ENCODE results near the gene PLAA. TPM values are rescaled to one million over a fixed set of nuclear protein-coding genes. Genes with fewer than 3 reads are reported as not detected.

PLAA gene
- total and polyA plus RNA-seq, 12 donors: 9.1 to 40.4 (median 32.0) TPM

DNA sequence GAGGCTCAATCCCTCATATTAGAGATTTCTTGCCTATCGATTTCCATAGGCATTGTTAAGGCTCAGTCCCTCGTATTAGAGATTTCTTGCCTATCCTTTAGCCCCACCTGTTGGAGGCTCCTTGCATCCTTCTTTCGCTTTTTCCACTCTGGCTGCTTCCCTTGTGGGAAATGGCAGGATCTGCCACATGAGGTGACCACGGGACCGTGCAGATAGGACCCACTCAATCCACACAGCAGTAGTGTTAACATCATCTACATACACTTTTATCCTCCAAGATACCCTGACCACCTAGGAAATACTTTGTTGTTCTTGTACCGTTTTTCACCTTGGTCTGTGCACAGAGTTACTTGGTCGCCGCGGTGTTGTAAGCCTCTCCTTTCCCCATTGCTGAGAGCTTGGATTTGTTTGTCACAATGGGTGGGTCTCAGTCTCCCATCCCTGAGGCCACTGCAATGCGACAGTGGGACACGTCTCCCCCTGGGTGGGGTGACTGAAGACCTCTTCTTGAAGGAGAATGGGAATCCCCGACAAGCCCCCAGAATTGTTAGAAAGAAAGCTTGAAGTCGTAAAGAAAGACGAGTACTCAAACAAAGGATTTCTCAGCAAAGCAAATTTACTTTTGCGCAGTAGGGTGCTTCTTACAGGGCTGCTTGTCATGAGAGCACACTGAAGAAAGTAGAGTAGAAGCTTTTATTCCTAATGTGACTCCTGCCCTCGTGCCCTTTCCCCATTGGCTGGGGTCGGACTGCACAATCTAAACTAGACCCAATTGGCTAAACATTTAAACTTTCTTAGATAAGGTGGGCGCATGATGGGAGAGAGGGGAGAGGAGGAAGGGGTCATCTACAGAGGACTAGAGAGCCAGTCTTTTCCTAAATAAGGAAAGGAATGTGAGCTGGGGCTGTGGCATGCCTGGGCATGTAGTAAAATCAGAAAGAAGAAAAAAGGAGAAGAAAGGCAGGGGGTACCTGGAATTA is 29.0 kb upstream of the PLAA start:
- Histone ChIP-seq H3K4me1 (peaks cover 0 to 9% (median 0%) of the 10 kb centered on the region in 9 donors), H3K4me3 (no peak overlapping the region), H3K9me3 (no peaks in the 10 kb centered on the region), H3K36me3 (peaks cover 0 to 38% (median 0%) of the 10 kb centered on the region in 9 donors), H3K27me3 (no peaks in the 10 kb centered on the region), H3K27ac (no peak overlapping the region)
- WGBS, 2 donors: 81 to 87% methylated on average over 18 of the region's 18 CpGs
- DNase-seq: peak in 1 of 2 donors; percentile 31
- peak in 7 of 8 donors; percentile 38 to 75 (median 49) for ATAC-seq
- TF ChIP-seq CTCF (IDR thresholded peaks at IDR 0.05): peak; percentile 31 to 79 (median 66)
- intact Hi-C loops (cut with DNase I): loop anchor here in 8 of 10 donors (1.0 to 10.0 kb wide), 5 partner anchors 229 to 234 kb away; no protein-coding TSS in a partner anchor

- no peaks in the 10 kb centered on the region for H3K27me3 ChIP-seq
- DNase-seq (no peak), ATAC-seq (no peak)
- intact Hi-C loops (cut with DNase I): loop anchor here (1.0 to 10.0 kb wide), 5 partner anchors 228 to 233 kb away; no protein-coding TSS in a partner anchor
- H3K9me3 ChIP-seq: peaks cover 0 to 2% (median 0%) of the 10 kb centered on the region in 11 donors
- H3K4me3 ChIP-seq: no peak overlapping the region
- H3K4me1 ChIP-seq: peaks cover 0 to 9% (median 0%) of the 10 kb centered on the region in 9 donors
- WGBS, 2 donors: 70 to 76% methylated on average over 4 of the region's 4 CpGs
- TF ChIP-seq CTCF (IDR thresholded peaks at IDR 0.05): no peak
- H3K36me3 ChIP-seq: peaks cover 0 to 28% (median 0%) of the 10 kb centered on the region in 9 donors
- H3K27ac ChIP-seq: no peak overlapping the region
These were observed 27.9 kb upstream of the PLAA start for GRCh38 chr9:26974927-26975326.

DNA sequence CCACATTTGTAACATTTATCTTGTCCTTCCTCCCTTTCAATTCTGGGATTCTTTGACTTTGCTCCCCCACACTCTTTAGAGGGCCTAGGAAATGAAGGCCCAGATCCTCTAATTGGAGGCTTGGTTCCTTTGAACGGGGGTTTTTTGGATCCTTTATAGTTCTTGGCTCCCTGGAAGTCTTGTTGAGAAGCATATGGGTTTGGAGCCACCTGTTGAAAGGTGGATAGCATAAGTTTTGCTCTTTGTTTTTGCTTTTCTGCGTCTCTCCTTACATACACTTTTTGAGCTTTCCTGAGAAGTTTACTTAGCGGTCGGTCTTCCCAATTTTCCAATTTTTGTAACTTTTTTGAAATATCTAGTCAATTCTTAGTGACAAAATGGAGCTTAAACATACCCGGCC is 26.9 kb upstream of the PLAA start:
- Histone ChIP-seq H3K27me3 (no peaks in the 10 kb centered on the region), H3K9me3 (peaks cover 0 to 7% (median 0%) of the 10 kb centered on the region in 11 donors), H3K36me3 (peaks cover 0 to 18% (median 0%) of the 10 kb centered on the region in 9 donors), H3K27ac (no peak overlapping the region), H3K4me1 (peaks cover 0 to 9% (median 0%) of the 10 kb centered on the region in 9 donors), H3K4me3 (no peak overlapping the region)
- ATAC-seq: no peak
- no peak for TF ChIP-seq CTCF (IDR thresholded peaks at IDR 0.05)
- 88 to 94% methylated on average over 5 of the region's 5 CpGs for WGBS, 2 donors
- no peak for DNase-seq
- intact Hi-C loops (cut with DNase I): loop anchor here in 6 of 10 donors (2.0 to 10.0 kb wide), 3 partner anchors 227 to 229 kb away; no protein-coding TSS in a partner anchor

- DNase-seq: no peak
- intact Hi-C loops (cut with DNase I): loop anchor here in 3 of 10 donors (5.0 to 10.0 kb wide), 2 partner anchors 224 to 227 kb away; no protein-coding TSS in a partner anchor
- WGBS, 2 donors: 93 to 98% methylated on average over 1 of the region's 1 CpG
These were observed 24.7 kb upstream of the PLAA start for GRCh38 chr9:26971721-26972120.

More at GRCh38 chr9:26971721-26972120, 24.7 kb upstream of the PLAA start:
- H3K9me3 ChIP-seq: peaks cover 0 to 14% (median 4%) of the 10 kb centered on the region in 11 donors
- peaks cover 0 to 9% (median 0%) of the 10 kb centered on the region in 9 donors for H3K4me1 ChIP-seq
- H3K27me3 ChIP-seq: no peaks in the 10 kb centered on the region
- no peak for TF ChIP-seq CTCF (IDR thresholded peaks at IDR 0.05)
- ATAC-seq: no peak
- no peak overlapping the region for H3K27ac ChIP-seq
- H3K4me3 ChIP-seq: no peak overlapping the region
- H3K36me3 ChIP-seq: peaks cover 0 to 8% (median 0%) of the 10 kb centered on the region in 9 donors

All from heart right ventricle (tissue), 16 donors.